ENCODE results near the gene MLLT6. TPM values are rescaled to one million over a fixed set of nuclear protein-coding genes. Genes with fewer than 3 reads are reported as not detected.

The MLLT6 gene
- total and polyA plus RNA-seq, 2 of the 13 experiments (the other 11 are each of a cell fraction or from before 2014, with no cell fraction given) = 50.7 to 69.5 TPM

DNA sequence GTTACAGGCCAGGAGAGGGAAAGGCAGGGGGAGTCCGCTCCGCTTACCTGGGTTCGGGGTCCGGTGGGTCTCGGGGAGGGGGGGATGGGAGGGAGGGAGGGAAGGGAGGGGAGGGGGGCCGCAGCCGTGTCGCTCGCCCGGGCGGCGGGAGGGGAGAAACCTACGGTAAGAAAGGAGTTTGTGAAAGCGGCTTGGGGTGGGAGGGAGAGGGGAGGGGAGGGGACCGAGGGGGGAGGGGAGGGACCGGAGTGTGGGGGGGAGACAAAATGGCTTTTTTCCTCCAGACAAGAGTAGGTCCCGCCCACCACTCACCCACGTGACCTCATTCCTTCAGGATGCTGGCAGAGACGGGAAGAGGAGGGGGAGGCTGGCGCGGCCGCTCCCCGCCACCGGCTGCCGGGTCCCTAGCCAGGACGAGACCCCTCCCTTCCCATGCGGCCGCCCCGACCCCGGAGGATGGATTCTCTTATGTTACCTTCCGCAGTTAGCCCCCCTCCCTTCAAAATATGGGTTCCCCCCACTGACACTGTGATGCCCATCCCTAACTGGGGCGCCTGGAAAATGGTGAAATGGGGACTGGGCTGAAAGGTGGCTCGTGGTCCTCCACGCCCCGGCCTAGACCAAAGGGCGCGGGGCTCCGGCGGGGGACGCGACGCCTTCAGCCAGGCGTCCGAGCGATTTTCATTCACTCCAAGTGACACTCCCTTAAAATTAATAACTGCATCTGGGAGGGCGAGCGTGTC lies 43.2 kb downstream of the MLLT6 start, which contains the start of gene PCGF2 (continued):
- TF ChIP-seq CAMTA2 (CRISPR knock-in tag; IDR thresholded peaks at IDR 0.05; ENCODE audit: borderline replicate concordance) (no peak), NFATC3 (CRISPR knock-in tag; IDR thresholded peaks at IDR 0.05) (no peak), ZNF891 (CRISPR knock-in tag; IDR thresholded peaks at IDR 0.05) (peak; percentile 50; the same call in 1 of the 2 replicates), RXRB (CRISPR knock-in tag; IDR thresholded peaks at IDR 0.05; ENCODE audit: borderline replicate concordance) (peak; percentile 19; the same call in 1 of the 2 replicates), KLF6 (CRISPR knock-in tag; IDR thresholded peaks at IDR 0.05) (0 out of 2 replicates have a peak, but pooled peaks have one; percentile 62), PRMT3 (CRISPR knock-in tag; IDR thresholded peaks at IDR 0.05; ENCODE audit: borderline replicate concordance, low read depth) (no peak), ELF1 (CRISPR knock-in tag; IDR thresholded peaks at IDR 0.05) (0 out of 2 replicates have a peak, but pooled peaks have one; percentile 13), PPARG (CRISPR knock-in tag; conservative IDR thresholded peaks at IDR 0.05) (no peak), PHB2 (IDR thresholded peaks at IDR 0.05; ENCODE audit: partially characterized antibody) (no peak), TAF1 (CRISPR knock-in tag; IDR thresholded peaks at IDR 0.05) (no peak; the same call in 1 of the 2 replicates), ZBTB8A (CRISPR knock-in tag; IDR thresholded peaks at IDR 0.05; ENCODE audit: borderline replicate concordance, low read depth) (0 out of 2 replicates have a peak, but pooled peaks have one; percentile 40), SRSF1 (optimal IDR thresholded peaks at IDR 0.05; ENCODE audit: low read depth, low read length) (peak; percentile 78)
- TF ChIP-seq, protein P1, sequence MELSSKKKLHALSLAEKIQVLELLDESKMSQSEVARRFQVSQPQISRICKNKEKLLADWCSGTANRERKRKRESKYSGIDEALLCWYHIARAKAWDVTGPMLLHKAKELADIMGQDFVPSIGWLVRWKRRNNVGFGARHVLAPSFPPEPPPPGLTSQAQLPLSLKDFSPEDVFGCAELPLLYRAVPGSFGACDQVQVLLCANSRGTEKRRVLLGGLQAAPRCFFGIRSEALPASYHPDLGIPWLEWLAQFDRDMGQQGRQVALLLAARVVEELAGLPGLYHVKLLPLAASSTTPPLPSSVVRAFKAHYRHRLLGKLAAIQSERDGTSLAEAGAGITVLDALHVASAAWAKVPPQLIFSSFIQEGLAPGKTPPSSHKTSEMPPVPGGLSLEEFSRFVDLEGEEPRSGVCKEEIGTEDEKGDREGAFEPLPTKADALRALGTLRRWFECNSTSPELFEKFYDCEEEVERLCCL (CRISPR knock-in tag; IDR thresholded peaks at IDR 0.05; ENCODE audit: borderline replicate concordance) = no peak
- TF ChIP-seq, protein P2, sequence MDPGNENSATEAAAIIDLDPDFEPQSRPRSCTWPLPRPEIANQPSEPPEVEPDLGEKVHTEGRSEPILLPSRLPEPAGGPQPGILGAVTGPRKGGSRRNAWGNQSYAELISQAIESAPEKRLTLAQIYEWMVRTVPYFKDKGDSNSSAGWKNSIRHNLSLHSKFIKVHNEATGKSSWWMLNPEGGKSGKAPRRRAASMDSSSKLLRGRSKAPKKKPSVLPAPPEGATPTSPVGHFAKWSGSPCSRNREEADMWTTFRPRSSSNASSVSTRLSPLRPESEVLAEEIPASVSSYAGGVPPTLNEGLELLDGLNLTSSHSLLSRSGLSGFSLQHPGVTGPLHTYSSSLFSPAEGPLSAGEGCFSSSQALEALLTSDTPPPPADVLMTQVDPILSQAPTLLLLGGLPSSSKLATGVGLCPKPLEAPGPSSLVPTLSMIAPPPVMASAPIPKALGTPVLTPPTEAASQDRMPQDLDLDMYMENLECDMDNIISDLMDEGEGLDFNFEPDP (CRISPR knock-in tag; conservative IDR thresholded peaks at IDR 0.05) = 0 out of 2 replicates have a peak, but pooled peaks have one; percentile 13
- TF ChIP-seq, protein P3, sequence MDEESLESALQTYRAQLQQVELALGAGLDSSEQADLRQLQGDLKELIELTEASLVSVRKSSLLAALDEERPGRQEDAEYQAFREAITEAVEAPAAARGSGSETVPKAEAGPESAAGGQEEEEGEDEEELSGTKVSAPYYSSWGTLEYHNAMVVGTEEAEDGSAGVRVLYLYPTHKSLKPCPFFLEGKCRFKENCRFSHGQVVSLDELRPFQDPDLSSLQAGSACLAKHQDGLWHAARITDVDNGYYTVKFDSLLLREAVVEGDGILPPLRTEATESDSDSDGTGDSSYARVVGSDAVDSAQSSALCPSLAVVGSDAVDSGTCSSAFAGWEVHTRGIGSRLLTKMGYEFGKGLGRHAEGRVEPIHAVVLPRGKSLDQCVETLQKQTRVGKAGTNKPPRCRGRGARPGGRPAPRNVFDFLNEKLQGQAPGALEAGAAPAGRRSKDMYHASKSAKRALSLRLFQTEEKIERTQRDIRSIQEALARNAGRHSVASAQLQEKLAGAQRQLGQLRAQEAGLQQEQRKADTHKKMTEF (CRISPR knock-in tag; IDR thresholded peaks at IDR 0.05) = no peak
- TF ChIP-seq, protein P4, sequence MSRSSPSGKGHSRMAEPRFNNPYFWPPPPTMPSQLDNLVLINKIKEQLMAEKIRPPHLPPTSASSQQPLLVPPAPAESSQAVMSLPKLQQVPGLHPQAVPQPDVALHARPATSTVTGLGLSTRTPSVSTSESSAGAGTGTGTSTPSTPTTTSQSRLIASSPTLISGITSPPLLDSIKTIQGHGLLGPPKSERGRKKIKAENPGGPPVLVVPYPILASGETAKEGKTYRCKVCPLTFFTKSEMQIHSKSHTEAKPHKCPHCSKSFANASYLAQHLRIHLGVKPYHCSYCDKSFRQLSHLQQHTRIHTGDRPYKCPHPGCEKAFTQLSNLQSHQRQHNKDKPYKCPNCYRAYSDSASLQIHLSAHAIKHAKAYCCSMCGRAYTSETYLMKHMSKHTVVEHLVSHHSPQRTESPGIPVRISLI (CRISPR knock-in tag; IDR thresholded peaks at IDR 0.05; ENCODE audit: borderline replicate concordance) = peak; percentile 39; the same call in 1 of the 2 replicates
- TF ChIP-seq, protein P5, sequence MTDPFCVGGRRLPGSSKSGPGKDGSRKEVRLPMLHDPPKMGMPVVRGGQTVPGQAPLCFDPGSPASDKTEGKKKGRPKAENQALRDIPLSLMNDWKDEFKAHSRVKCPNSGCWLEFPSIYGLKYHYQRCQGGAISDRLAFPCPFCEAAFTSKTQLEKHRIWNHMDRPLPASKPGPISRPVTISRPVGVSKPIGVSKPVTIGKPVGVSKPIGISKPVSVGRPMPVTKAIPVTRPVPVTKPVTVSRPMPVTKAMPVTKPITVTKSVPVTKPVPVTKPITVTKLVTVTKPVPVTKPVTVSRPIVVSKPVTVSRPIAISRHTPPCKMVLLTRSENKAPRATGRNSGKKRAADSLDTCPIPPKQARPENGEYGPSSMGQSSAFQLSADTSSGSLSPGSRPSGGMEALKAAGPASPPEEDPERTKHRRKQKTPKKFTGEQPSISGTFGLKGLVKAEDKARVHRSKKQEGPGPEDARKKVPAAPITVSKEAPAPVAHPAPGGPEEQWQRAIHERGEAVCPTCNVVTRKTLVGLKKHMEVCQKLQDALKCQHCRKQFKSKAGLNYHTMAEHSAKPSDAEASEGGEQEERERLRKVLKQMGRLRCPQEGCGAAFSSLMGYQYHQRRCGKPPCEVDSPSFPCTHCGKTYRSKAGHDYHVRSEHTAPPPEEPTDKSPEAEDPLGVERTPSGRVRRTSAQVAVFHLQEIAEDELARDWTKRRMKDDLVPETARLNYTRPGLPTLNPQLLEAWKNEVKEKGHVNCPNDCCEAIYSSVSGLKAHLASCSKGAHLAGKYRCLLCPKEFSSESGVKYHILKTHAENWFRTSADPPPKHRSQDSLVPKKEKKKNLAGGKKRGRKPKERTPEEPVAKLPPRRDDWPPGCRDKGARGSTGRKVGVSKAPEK (CRISPR knock-in tag; IDR thresholded peaks at IDR 0.05; ENCODE audit: borderline replicate concordance) = 0 out of 2 replicates have a peak, but pooled peaks have one; percentile 28
- TF ChIP-seq, protein P6, sequence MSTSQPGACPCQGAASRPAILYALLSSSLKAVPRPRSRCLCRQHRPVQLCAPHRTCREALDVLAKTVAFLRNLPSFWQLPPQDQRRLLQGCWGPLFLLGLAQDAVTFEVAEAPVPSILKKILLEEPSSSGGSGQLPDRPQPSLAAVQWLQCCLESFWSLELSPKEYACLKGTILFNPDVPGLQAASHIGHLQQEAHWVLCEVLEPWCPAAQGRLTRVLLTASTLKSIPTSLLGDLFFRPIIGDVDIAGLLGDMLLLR (CRISPR knock-in tag; IDR thresholded peaks at IDR 0.05) = no peak

All from HepG2 (cell line).